Breast epithelium (tissue), 4 donors: ENCODE measurements around the gene SLC23A3. TPM values are rescaled to one million over a fixed set of nuclear protein-coding genes. Genes with fewer than 3 reads are reported as not detected.

Experiments
- DNase-seq, 2 donors: peaks; one replicate each; pipeline ENCODE4 v3.0.0-alpha.2; 2019; ENCODE audit warnings: low spot score in 2 of 2
- H3K27ac ChIP-seq, 2 donors: fragments of 200-600 bp; sonication (generic) in 1 of 2; one replicate each; pipeline ENCODE4 v1.5.1; 2016 to 2019; ENCODE audit warnings: mild to moderate bottlenecking in 1 of 2
- H3K27me3 ChIP-seq, 2 donors: fragments of 200-600 bp; sonication (generic) in 1 of 2; one replicate each; pipeline versions ENCODE4 v1.5.1 to v1.6.0; 2017 to 2019; ENCODE audit warnings: control low read depth in 1 of 2, mild to moderate bottlenecking in 1 of 2
- H3K36me3 ChIP-seq: fragments of 200-600 bp; one replicate; pipeline ENCODE4 v1.5.1; 2019
- H3K4me1 ChIP-seq, 2 donors: fragments of 200-600 bp; sonication (generic); one replicate each; pipeline ENCODE4 v1.5.1; 2016 to 2019; ENCODE audit warnings: control low read depth in 1 of 2
- H3K4me3 ChIP-seq, 3 donors: fragments of 200-600 bp; sonication (generic); 1 replicate in 2 of 3; 2 replicates in 1 of 3; pipeline ENCODE4 v1.5.1; 2016 to 2019; ENCODE audit warnings: mild to moderate bottlenecking in 3 of 3, moderate library complexity in 2 of 3
- H3K9me3 ChIP-seq, 2 donors: fragments of 200-600 bp; sonication (generic) in 1 of 2; one replicate each; pipeline ENCODE4 v1.5.1; 2016 to 2019; ENCODE audit warnings: control low read depth in 1 of 2
- POLR2A ChIP-seq: fragments of 450-650 bp; IDR thresholded peaks from one replicate; pipeline ENCODE4 v1.6.1; 2016; ENCODE audit warnings: antibody characterized with exemption, mild to moderate bottlenecking, moderate library complexity
- POLR2AphosphoS5 ChIP-seq, 3 donors: sonication (generic); formaldehyde crosslinking; IDR thresholded peaks; one replicate each; pipeline ENCODE4 v1.6.1; 2017; ENCODE audit warnings: antibody characterized with exemption in 3 of 3
- intact Hi-C: fragments of 100-400 bp; cut with DNase I; formaldehyde crosslinking; loops from one replicate; pipeline ENCODE4 v1.15.1; 2023; ENCODE audit warnings: low total_unique reads
- total RNA-seq, 3 donors: library from RNA; depleted of rRNA; stranded (reverse); fragments of >200 nt; gene quantifications; one replicate each; pipeline ENCODE4 v1.1.0, GENCODE V29; 2016
- TF ChIP-seq, protein P1 (sequence below), 3 donors: fragments of 450-650 bp; IDR thresholded peaks; one replicate each; pipeline ENCODE4 v1.5.1; 2016 to 2017; ENCODE audit warnings: antibody characterized with exemption in 3 of 3, mild to moderate bottlenecking in 3 of 3, moderate library complexity in 3 of 3

SLC23A3 gene
- total RNA-seq, 3 donors from 2014 or later = 0.48 to 3.4 (median 2.0) TPM

- H3K36me3 ChIP-seq = no peaks in the 10 kb centered on the region
- H3K4me1 ChIP-seq = no peaks in the 10 kb centered on the region
- intact Hi-C loops = no loop called here
- no peaks in the 10 kb centered on the region for H3K27me3 ChIP-seq
- no peaks in the 10 kb centered on the region for H3K9me3 ChIP-seq
- H3K4me3 ChIP-seq = no peak overlapping the region
- H3K27ac ChIP-seq = no peak overlapping the region
- no peak for DNase-seq
- TF ChIP-seq POLR2A (no peak), POLR2AphosphoS5 (IDR thresholded peaks at IDR 0.05) (no peak)
- TF ChIP-seq, protein P1, sequence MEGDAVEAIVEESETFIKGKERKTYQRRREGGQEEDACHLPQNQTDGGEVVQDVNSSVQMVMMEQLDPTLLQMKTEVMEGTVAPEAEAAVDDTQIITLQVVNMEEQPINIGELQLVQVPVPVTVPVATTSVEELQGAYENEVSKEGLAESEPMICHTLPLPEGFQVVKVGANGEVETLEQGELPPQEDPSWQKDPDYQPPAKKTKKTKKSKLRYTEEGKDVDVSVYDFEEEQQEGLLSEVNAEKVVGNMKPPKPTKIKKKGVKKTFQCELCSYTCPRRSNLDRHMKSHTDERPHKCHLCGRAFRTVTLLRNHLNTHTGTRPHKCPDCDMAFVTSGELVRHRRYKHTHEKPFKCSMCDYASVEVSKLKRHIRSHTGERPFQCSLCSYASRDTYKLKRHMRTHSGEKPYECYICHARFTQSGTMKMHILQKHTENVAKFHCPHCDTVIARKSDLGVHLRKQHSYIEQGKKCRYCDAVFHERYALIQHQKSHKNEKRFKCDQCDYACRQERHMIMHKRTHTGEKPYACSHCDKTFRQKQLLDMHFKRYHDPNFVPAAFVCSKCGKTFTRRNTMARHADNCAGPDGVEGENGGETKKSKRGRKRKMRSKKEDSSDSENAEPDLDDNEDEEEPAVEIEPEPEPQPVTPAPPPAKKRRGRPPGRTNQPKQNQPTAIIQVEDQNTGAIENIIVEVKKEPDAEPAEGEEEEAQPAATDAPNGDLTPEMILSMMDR (IDR thresholded peaks at IDR 0.05) = no peak
These were observed 1.8 kb downstream of the SLC23A3 start for GRCh38 chr2:219167997-219168396.

DNA sequence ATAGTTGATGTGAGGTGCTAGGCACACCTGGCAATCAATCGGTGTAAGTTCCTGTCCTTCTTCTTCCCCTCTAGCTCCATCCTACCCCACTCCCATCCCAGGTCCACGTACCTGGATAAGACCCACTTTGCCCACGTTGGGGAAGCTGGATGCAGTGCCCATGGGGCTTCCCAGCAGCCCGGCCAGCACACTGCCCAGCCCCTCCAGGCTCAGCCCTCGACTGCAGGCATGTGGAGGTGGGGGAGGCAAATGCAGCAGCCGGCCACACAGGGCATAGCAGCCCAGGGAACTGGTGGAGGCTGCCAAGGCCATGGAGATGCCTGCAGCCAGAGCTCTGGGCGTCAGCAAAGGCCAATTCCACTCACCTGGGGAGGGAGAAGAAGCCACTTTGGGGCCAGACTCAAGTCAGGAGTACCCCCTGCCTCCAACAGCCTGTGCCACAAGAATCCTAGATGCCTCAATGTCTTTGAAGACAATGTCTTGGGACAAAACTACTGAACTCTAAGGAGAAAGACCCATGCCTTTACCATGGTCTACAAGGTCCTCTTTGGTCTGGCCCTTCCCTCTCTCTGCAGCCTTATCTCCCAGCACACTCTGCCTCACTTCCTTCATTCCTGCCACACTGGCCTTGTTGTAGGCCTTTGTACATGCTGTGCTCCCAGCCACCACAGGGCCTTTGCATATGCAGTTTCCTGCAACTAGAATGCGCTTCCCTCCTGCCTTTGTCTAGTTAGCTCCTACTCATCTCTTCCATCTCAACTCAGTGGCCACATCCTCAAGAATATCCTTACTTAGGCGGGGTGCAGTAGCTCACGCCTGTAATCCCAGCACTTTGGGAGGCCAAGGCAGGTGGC is 4.5 kb downstream of the SLC23A3 start:
- H3K4me1 ChIP-seq = no peaks in the 10 kb centered on the region
- H3K27me3 ChIP-seq = no peaks in the 10 kb centered on the region
- H3K9me3 ChIP-seq = no peaks in the 10 kb centered on the region
- no peak overlapping the region for H3K4me3 ChIP-seq
- intact Hi-C loops = no loop called here
- no peaks in the 10 kb centered on the region for H3K36me3 ChIP-seq
- no peak for TF ChIP-seq POLR2A
- TF ChIP-seq, protein P1 (IDR thresholded peaks at IDR 0.05) = no peak
- no peak for TF ChIP-seq POLR2AphosphoS5 (IDR thresholded peaks at IDR 0.05)
- H3K27ac ChIP-seq = no peak overlapping the region
- no peak for DNase-seq

- DNase-seq = no peak
- TF ChIP-seq, protein P1 (IDR thresholded peaks at IDR 0.05) = no peak
- TF ChIP-seq POLR2A = no peak
- TF ChIP-seq POLR2AphosphoS5 (IDR thresholded peaks at IDR 0.05) = no peak
- Histone ChIP-seq H3K36me3 (no peaks in the 10 kb centered on the region), H3K27me3 (no peaks in the 10 kb centered on the region), H3K4me3 (no peak overlapping the region), H3K4me1 (no peaks in the 10 kb centered on the region), H3K9me3 (no peaks in the 10 kb centered on the region), H3K27ac (no peak overlapping the region)
- intact Hi-C loops = no loop called here
These were observed 6.7 kb downstream of the SLC23A3 start for GRCh38 chr2:219163156-219163555.

DNA sequence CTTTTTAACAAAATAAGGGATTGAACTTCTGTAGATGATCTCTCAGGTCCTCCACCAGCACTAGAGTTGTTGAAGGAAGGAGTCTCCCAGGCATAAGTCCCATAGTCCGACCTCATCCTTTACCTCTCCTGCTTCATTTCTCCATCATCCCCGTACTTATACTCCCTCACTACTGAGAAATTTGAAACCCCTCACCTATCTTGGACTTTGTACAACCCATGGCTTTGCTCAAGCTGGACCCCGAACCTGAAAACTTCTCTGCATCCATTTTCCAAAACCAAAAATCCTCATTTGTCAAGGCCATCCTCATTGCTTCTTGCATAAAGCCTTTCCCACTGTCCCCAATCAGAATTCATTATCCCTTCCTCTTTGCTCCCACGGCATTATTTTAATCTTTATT is 8.7 kb downstream of the SLC23A3 start:
- intact Hi-C loops = no loop called here
- no peak for DNase-seq
- peak overlapping the region; percentile 88 to 95 for H3K27ac ChIP-seq
- no peaks in the 10 kb centered on the region for H3K9me3 ChIP-seq
- TF ChIP-seq, protein P1 (IDR thresholded peaks at IDR 0.05) = no peak
- TF ChIP-seq POLR2A = no peak
- no peak for TF ChIP-seq POLR2AphosphoS5 (IDR thresholded peaks at IDR 0.05)
- H3K4me1 ChIP-seq = no peaks in the 10 kb centered on the region
- peak overlapping the region; percentile 67 to 86 (median 72) for H3K4me3 ChIP-seq
- H3K36me3 ChIP-seq = no peaks in the 10 kb centered on the region
- no peaks in the 10 kb centered on the region for H3K27me3 ChIP-seq

DNA sequence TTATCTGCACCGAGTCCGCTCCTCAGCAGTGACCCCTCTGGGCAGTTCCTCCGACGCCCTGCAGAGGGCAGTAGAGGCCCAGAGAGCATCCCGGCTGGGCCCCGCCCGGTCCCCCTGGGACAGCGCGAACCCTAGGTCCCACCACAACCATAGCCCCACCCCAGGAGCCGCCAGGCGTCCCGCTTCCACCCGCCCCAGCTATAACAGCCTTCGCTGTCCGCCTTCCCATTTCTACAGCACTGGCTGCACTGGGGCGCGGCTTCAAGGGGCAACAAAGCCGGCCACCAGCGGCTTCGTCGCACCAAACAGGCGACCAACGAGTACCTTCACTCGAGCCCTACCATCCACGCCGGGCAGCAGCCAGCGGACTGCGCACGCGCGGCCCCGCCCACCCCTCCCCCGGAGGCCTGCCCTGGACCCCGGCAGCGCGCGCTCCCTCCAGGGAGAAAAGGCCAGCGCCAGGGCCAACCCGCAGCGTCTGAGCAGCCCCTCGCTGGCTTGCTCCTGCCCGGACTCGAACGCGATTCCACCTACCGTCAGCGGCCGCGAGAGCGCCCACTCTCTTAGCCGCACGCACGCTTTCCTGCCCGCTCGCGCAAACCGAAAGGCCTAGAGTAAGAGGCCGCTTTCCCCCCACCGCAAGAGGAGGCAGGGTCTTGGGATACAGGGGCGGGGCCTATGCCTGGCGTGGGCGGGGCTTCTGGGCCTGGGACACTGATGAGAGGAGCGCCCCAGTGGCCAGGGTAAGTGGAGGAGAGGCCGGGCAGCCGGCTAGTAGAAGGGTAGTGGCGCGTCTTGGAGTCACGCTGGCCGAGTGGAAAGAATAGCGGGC is 9.4 kb downstream of the SLC23A3 start, which contains the start of gene NHEJ1:
NHEJ1 (minus strand) TSS at position 630 of the 832 bp plus-strand sequence. CDS start 2,453 bp downstream, outside the sequence.
- Histone ChIP-seq H3K36me3 (no peaks in the 10 kb centered on the region), H3K4me1 (no peaks in the 10 kb centered on the region), H3K9me3 (no peaks in the 10 kb centered on the region), H3K4me3 (peak within 1 kb of the TSS; percentile 67 to 86 (median 72)), H3K27me3 (no peaks in the 10 kb centered on the region), H3K27ac (peak within 1 kb of the TSS; percentile 88 to 95)
- intact Hi-C loops = no loop called here
- TF ChIP-seq POLR2AphosphoS5 (IDR thresholded peaks at IDR 0.05) (peak; percentile 63 to 83 (median 75)), POLR2A (no peak)
- TF ChIP-seq, protein P1 (IDR thresholded peaks at IDR 0.05) = peak; percentile 87 to 97 (median 94)
- peak; percentile 95 to 96 for DNase-seq
